Ovary (tissue), 3 donors: ENCODE measurements around the gene NME9.

Source experiments
- POLR2A ChIP-seq: fragments of 450-650 bp; IDR thresholded peaks from one replicate; pipeline ENCODE4 v1.6.1; 2017; ENCODE audit warnings: antibody characterized with exemption, mild to moderate bottlenecking, moderate library complexity
- TF ChIP-seq, protein P1 (sequence below), 3 donors: fragments of 450-650 bp in 2 of 3; fragments of 200-600 bp in 1 of 3; IDR thresholded peaks; one replicate each; pipeline versions ENCODE4 v1.5.1 to v1.8.0; 2016 to 2022; ENCODE audit warnings: antibody characterized with exemption in 3 of 3, mild to moderate bottlenecking in 1 of 3
- donor health status: DM: no; HTN: no; CAD: no.

- TF ChIP-seq, protein P1, sequence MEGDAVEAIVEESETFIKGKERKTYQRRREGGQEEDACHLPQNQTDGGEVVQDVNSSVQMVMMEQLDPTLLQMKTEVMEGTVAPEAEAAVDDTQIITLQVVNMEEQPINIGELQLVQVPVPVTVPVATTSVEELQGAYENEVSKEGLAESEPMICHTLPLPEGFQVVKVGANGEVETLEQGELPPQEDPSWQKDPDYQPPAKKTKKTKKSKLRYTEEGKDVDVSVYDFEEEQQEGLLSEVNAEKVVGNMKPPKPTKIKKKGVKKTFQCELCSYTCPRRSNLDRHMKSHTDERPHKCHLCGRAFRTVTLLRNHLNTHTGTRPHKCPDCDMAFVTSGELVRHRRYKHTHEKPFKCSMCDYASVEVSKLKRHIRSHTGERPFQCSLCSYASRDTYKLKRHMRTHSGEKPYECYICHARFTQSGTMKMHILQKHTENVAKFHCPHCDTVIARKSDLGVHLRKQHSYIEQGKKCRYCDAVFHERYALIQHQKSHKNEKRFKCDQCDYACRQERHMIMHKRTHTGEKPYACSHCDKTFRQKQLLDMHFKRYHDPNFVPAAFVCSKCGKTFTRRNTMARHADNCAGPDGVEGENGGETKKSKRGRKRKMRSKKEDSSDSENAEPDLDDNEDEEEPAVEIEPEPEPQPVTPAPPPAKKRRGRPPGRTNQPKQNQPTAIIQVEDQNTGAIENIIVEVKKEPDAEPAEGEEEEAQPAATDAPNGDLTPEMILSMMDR (IDR thresholded peaks at IDR 0.05): no peak
- no peak for TF ChIP-seq POLR2A
Observed at GRCh38 chr3:138265745-138266144, 63.9 kb downstream of the NME9 start.
